Muscle of leg (tissue), 11 donors: ENCODE data around the gene CTBP1. TPM values are rescaled to one million over a fixed set of nuclear protein-coding genes. Genes with fewer than 3 reads are reported as not detected.

Experiments used
- DNase-seq: peaks from one replicate; pipeline ENCODE4 v3.0.0; 2013
- H3K27ac ChIP-seq: one replicate; pipeline ENCODE4 v1.5.1; 2013; ENCODE audit warnings: mild to moderate bottlenecking, low read length, control low read depth
- H3K27me3 ChIP-seq: one replicate; pipeline ENCODE4 v1.6.1; 2013; ENCODE audit warnings: low read length; ENCODE audit not compliant: control insufficient read depth, insufficient read depth
- H3K36me3 ChIP-seq: one replicate; pipeline ENCODE4 v1.6.1; 2013; ENCODE audit warnings: low read length; ENCODE audit not compliant: control insufficient read depth, insufficient read depth
- H3K4me1 ChIP-seq: one replicate; pipeline ENCODE4 v1.6.1; 2013; ENCODE audit warnings: low read length; ENCODE audit not compliant: control insufficient read depth, insufficient read depth
- H3K4me3 ChIP-seq: one replicate; pipeline ENCODE4 v1.5.1; 2013; ENCODE audit warnings: low read length, control low read depth
- H3K9me3 ChIP-seq: replicated peaks from 2 replicates; pipeline ENCODE4 v1.6.1; 2013; ENCODE audit warnings: low read depth, low read length; ENCODE audit not compliant: control insufficient read depth
- WGBS: methylation state at CpG from one replicate; pipeline ENCODE4 v1.1.5; 2013; ENCODE audit warnings: missing lambda C conversion rate; ENCODE audit not compliant: insufficient coverage; 5-methylcytosine and 5-hydroxymethylcytosine counted together
- polyA plus RNA-seq, 8 donors: library from polyadenylated mRNA; unstranded; fragments of 120-200 nt; gene quantifications; one replicate each; pipeline versions ENCODE4 v1.2.1 to v1.2.3, GENCODE V29; 2013; ENCODE audit warnings: inconsistent platforms in 1 of 8, low replicate concordance in 1 of 8; ENCODE audit not compliant: insufficient read length in 8 of 8, insufficient read depth in 1 of 8
- total RNA-seq: library from RNA; stranded (reverse); fragments of 120-200 nt; gene quantifications from one replicate; pipeline ENCODE4 v1.2.4, GENCODE V29; 2013

The CTBP1 gene
- total and polyA plus RNA-seq, 9 donors: 81.9 to 146 (median 118) TPM

DNA sequence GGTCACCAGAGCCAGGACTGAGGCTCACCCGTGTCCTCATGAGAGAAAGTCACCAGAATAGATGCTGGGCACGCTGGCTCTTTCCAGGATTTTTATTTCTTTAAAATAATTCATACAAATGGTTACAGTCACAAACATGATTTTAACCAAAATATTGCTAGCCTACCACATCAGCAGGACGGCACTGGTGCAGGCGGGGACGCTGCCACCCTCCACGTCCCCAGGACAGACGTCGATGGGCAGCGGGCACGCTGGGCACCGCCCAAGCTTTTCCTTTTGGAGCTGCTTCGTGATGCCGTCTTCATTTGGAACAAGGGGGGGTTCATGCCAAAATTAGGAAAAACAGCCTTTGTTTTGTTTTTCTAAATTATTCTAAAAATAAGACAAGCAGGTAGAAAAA, 37.6 kb downstream of the CTBP1 start:
- Histone ChIP-seq H3K4me3 (no peak overlapping the region), H3K27ac (no peak overlapping the region), H3K4me1 (peaks cover 92% of the 10 kb centered on the region), H3K9me3 (no peaks in the 10 kb centered on the region), H3K36me3 (peaks cover 55% of the 10 kb centered on the region), H3K27me3 (no peaks in the 10 kb centered on the region)
- no peak for DNase-seq
- 94% methylated on average over 6 of the region's 13 CpGs for WGBS

DNA sequence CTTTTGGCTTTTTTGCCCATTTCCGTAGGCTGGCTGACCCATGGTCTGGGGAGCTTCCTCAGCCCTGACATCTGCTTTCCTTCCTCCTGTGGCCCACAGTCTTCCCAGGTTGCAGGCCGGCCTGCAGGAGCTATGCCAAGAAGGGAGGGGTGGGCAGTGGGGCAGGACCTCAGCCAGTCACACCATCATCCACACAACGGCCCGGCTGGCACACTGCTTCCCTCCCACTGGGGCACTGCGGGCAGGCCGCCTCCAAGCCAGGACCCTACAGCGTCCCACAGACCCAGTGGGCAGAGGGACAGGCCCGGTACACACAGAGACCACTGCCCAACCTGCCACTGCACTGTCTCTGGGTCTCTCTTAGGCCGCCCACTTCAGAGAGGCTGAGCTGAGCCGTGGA, 38.0 kb downstream of the CTBP1 start:
- peaks cover 92% of the 10 kb centered on the region for H3K4me1 ChIP-seq
- no peak overlapping the region for H3K4me3 ChIP-seq
- no peaks in the 10 kb centered on the region for H3K9me3 ChIP-seq
- H3K27me3 ChIP-seq: no peaks in the 10 kb centered on the region
- H3K36me3 ChIP-seq: peaks cover 51% of the 10 kb centered on the region
- no peak for DNase-seq
- no peak overlapping the region for H3K27ac ChIP-seq
- 66% methylated on average over 9 of the region's 10 CpGs for WGBS

DNA sequence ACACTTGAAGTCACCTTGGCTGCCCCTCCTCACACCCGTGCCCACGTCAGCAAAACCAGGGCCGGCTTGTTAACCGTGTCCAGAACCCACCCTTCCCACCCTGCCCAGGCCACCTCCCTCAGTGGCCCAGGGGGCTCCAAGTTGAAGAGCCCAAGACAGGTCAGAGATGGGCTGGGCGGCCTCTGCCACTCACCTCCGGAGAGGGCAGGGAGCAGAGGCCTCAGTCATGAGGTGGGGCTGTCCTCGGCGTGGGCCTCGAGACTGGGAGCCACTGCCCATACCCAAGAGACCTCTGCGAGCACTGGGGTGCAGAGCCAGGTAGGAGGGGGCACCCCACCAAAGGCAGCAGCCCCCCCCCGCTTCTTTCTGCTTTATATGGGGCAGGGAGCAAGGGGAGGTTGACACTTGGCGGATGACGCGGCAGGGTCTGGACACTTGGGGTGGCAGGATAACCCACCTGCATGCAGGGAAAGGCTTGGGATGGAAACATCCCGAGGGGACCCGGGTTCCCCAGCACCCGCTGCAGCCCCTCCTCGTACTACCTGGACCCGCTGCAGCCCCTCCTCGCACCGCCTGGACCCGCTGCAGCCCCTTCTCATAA, 38.6 kb downstream of the CTBP1 start:
- Histone ChIP-seq H3K4me1 (peaks cover 92% of the 10 kb centered on the region), H3K9me3 (no peaks in the 10 kb centered on the region), H3K4me3 (no peak overlapping the region), H3K27me3 (no peaks in the 10 kb centered on the region), H3K36me3 (peaks cover 45% of the 10 kb centered on the region), H3K27ac (peak overlapping the region; percentile 86)
- no peak for DNase-seq
- WGBS: 72% methylated on average over 12 of the region's 22 CpGs

DNA sequence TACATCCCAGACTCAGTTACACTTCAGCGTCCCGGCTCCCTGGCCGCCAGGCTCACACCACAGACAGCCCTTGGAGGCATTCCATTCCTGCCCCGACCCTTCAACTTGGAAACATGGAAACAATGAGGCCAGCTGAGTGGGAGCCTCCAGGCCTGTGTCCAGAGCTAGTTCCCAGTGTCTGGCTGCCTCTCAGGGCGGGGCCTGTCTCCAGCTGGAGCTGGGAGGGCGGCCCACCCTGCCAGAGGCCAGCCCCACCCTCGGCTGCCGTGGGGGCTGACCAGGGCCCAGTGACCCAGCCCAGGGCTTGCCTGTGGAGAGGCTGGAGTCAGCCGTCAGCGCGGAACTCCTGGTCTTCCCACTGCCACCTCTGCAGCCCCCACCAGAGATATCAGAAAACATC, 39.1 kb downstream of the CTBP1 start:
- DNase-seq: peak; percentile 95
- Histone ChIP-seq H3K4me1 (peaks cover 92% of the 10 kb centered on the region), H3K27ac (peak overlapping the region; percentile 86), H3K27me3 (no peaks in the 10 kb centered on the region), H3K36me3 (peaks cover 40% of the 10 kb centered on the region), H3K4me3 (no peak overlapping the region), H3K9me3 (no peaks in the 10 kb centered on the region)
- 14% methylated on average over 8 of the region's 11 CpGs for WGBS

DNA sequence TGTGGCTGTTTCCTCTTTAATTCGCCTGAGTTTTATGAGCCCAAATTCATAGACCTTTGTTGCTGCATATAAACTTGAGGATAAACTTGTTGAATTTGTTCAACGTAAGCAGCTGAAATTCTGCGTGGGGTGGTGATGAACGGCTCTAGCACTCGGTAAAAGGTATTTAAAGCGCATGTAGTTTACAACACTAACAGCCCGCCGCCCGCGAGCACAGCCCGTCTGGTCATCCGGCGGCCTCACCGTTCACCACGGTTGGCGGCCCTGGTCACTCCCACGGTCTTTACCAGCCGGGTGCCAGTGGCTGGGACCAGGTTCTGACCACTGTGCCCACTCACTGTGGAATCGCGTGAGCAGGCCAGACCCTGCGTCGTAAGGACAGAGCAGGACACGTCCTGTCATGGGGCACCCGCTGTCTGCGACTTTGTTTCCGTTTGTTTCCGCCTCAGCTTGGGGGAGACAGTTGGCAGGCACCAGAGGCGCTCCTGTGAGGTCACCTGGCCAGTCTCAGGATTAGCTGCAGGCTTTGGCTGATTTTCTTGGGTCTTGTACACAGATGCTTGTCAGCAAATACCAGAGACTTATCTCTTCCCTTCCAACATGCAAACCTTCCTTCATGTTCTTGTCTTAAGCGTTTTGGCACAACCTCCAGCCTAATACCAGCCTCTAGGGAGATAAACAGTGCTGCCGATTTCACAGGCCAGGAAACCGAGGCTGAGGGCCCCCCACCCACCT, 39.8 kb downstream of the CTBP1 start:
- no peaks in the 10 kb centered on the region for H3K27me3 ChIP-seq
- H3K27ac ChIP-seq: peak overlapping the region; percentile 86
- peaks cover 92% of the 10 kb centered on the region for H3K4me1 ChIP-seq
- peaks cover 33% of the 10 kb centered on the region for H3K36me3 ChIP-seq
- DNase-seq: peak; percentile 76
- no peaks in the 10 kb centered on the region for H3K9me3 ChIP-seq
- no peak overlapping the region for H3K4me3 ChIP-seq
- WGBS: 46% methylated on average over 30 of the region's 31 CpGs

DNA sequence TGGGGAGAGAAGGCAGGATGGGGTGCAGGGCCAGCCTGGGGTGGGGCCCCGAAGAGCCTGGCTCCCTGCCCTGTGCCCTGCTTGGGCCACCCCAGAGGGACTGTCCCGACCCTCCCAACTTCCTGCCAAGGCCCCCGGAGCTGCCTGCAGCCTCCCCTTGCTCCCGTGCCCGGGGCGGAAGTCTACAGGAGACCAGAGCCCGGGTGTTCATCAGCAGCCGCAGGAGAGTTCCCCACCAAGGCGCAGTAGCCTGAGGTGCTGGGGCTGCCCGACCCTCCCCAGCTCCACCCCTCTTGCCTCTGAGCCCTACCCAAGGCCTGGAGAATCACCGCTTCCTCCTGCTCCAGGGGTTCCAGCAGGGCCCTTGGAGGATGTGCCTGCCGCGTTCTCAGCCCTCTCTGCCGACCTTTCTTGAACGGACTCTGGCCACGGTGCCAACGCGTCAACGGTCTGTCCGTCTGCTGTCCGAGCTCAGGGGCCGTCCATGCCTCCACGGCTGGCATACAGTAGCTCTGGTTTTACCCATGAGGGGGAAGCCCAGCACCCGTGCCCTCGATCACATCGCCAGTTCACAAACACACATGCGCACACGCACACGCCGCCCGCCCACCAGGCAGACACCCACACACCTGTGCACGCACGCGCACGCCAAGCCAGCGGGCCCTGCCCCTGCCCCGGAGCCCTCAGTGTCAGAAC, 40.5 kb downstream of the CTBP1 start:
- no peaks in the 10 kb centered on the region for H3K9me3 ChIP-seq
- H3K36me3 ChIP-seq: peaks cover 25% of the 10 kb centered on the region
- 46% methylated on average over 33 of the region's 37 CpGs for WGBS
- peak; percentile 59 for DNase-seq
- no peak overlapping the region for H3K4me3 ChIP-seq
- no peaks in the 10 kb centered on the region for H3K27me3 ChIP-seq
- peak overlapping the region; percentile 86 for H3K27ac ChIP-seq
- H3K4me1 ChIP-seq: peaks cover 94% of the 10 kb centered on the region

DNA sequence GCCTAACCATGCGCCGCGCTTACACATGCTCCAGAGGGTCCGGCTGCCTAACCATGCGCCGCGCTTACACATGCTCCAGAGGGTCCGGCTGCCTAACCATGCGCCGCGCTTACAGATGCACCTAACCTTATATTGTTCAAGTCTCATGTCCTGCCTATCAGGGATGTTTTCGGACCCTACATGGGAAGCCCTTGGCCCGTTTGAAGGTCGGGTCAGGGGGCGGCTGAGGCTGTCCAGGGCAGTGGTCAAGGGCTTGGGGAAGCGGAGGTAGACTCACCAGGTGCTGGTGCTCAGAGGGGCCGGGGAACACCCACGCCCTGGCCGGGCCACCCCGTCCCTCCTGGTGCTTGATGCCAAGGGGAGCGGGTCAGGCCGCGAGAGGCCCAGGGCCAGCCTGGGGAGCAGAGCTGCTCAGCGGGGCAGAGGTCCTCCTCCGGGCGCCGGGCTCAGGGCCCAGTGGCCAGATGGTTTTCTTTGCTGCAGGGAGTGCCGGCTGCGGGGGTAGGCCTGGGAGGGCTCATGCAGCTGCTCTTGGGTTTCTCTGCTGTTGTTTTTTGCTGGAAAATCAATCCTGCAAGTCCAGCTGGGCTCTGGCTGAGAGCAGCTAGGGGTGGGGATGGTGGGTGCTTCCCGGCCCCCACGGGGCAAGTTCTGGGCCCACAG, 41.2 kb downstream of the CTBP1 start:
- Histone ChIP-seq H3K36me3 (peaks cover 19% of the 10 kb centered on the region), H3K9me3 (no peaks in the 10 kb centered on the region), H3K27me3 (no peaks in the 10 kb centered on the region), H3K27ac (peak overlapping the region; percentile 86), H3K4me1 (peaks cover 95% of the 10 kb centered on the region), H3K4me3 (no peak overlapping the region)
- 32% methylated on average over 22 of the region's 31 CpGs for WGBS
- DNase-seq: peak; percentile 93

DNA sequence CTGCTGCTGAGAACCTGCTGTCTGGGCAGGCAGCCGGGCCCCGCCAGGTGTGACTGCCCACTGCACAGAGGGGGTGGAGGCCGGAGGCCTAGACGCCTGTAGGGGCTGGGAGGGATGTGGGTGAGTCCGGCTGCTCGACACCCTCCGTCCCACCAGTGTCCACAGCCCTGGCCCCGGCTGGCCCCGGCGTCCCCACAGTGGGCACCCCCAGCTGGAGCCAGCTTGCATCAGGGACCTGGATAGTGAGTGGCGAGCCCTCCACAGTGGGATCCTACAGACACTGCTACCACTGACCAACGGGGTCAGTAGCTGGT, 41.8 kb downstream of the CTBP1 start:
- DNase-seq: no peak
- Histone ChIP-seq H3K4me1 (peaks cover 95% of the 10 kb centered on the region), H3K27me3 (no peaks in the 10 kb centered on the region), H3K9me3 (no peaks in the 10 kb centered on the region), H3K36me3 (peaks cover 13% of the 10 kb centered on the region), H3K27ac (peak overlapping the region; percentile 13), H3K4me3 (no peak overlapping the region)
- 79% methylated on average over 8 of the region's 12 CpGs for WGBS

DNA sequence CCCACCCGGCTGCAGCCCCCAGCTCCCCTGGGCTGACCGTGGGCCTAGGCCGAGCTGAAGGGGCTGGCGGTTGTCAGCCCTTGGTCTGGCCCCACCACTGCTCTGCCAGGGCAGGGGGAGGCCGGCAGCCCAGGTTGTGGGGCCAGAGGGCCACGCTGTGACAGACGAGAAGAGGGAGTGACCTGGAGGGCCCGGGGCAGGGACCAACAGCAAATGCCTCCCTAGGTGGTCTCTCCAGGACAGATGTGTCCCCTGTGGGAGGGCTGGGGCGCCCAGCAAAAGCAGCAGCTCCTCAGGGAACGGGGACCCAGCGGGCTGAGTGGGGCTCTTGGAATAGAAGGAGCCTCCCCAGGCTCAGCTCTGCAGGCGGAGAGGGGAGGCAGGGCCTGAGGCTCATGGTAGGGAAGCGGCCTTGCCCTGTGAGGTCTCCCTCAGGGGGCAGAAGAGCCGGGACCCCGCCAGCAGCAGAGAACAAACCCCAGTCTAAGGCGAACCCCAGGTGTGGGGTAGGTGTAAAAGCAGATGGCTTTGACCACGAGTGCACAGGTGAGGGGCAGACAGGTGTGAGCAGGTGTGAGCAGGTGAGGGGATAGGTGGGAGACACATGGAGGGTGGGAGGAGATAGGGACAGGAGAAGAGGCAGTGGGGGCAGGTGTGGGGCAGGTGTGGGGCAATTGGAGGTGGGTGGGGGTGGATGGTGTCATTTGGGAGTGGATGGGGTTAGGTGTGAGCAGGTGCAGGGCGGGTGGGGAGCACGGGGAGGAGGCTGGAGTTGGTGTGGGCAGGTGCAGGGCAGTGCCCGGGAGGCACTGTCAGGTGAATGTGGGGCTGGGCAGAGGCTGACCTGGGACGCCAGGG, 42.4 kb downstream of the CTBP1 start:
- DNase-seq: no peak
- WGBS: 90% methylated on average over 19 of the region's 21 CpGs
- H3K27ac ChIP-seq: peak overlapping the region; percentile 13
- H3K27me3 ChIP-seq: no peaks in the 10 kb centered on the region
- no peaks in the 10 kb centered on the region for H3K9me3 ChIP-seq
- no peak overlapping the region for H3K4me3 ChIP-seq
- H3K36me3 ChIP-seq: peaks cover 10% of the 10 kb centered on the region
- peaks cover 98% of the 10 kb centered on the region for H3K4me1 ChIP-seq
